ENCODE data around the gene JADE2. TPM values are rescaled to one million over a fixed set of nuclear protein-coding genes. Genes with fewer than 3 reads are reported as not detected.
"Not testable (repeated sequence)": the region's sequence is repeated elsewhere in the genome, so short reads cannot be mapped to it uniquely, and the experiment has no call there.

The JADE2 gene
- total RNA-seq, 6 donors from 2014 or later: 51.5 to 102 (median 69.5) TPM

GRCh38 chr5:134490925-134491271 is 34.6 kb upstream of the JADE2 start:
- Histone ChIP-seq H3K4me1 (no peaks in the 10 kb centered on the region), H3K4me3 (no peak overlapping the region), H3K9me3 (no peaks in the 10 kb centered on the region), H3K27ac (no peak overlapping the region), H3K27me3 (no peaks in the 10 kb centered on the region), H3K36me3 (no peaks in the 10 kb centered on the region)
- no peak for TF ChIP-seq CTCF (IDR thresholded peaks at IDR 0.05)
- TF ChIP-seq POLR2A (IDR thresholded peaks at IDR 0.05): no peak
- TF ChIP-seq EP300 (IDR thresholded peaks at IDR 0.05): no peak
- TF ChIP-seq POLR2AphosphoS5 (IDR thresholded peaks at IDR 0.05): no peak
- 83 to 89% methylated on average over 8 of the region's 8 CpGs for WGBS, 2 donors
- ATAC-seq (ENCODE audit: low FRiP score in 2 of 2): no peak
- no peak for DNase-seq

GRCh38 chr5:134491841-134492442 is 33.5 kb upstream of the JADE2 start:
- H3K27ac ChIP-seq: no peak overlapping the region
- ATAC-seq (ENCODE audit: low FRiP score in 2 of 2): no peak
- no peaks in the 10 kb centered on the region for H3K36me3 ChIP-seq
- WGBS, 2 donors: 95 to 98% methylated on average over 7 to 9 of the region's 9 CpGs
- no peaks in the 10 kb centered on the region for H3K4me1 ChIP-seq
- TF ChIP-seq CTCF (IDR thresholded peaks at IDR 0.05): no peak
- TF ChIP-seq EP300 (IDR thresholded peaks at IDR 0.05): no peak
- TF ChIP-seq POLR2AphosphoS5 (IDR thresholded peaks at IDR 0.05): no peak
- TF ChIP-seq POLR2A (IDR thresholded peaks at IDR 0.05): no peak
- H3K27me3 ChIP-seq: no peaks in the 10 kb centered on the region
- no peak for DNase-seq
- no peaks in the 10 kb centered on the region for H3K9me3 ChIP-seq
- H3K4me3 ChIP-seq: no peak overlapping the region

- no peak for TF ChIP-seq POLR2A (IDR thresholded peaks at IDR 0.05)
- TF ChIP-seq POLR2AphosphoS5 (IDR thresholded peaks at IDR 0.05): no peak
- no peak for TF ChIP-seq CTCF (IDR thresholded peaks at IDR 0.05)
- TF ChIP-seq EP300 (IDR thresholded peaks at IDR 0.05): no peak
Observed at GRCh38 chr5:134492568-134492967, 32.9 kb upstream of the JADE2 start.

GRCh38 chr5:134493461-134494055 is 31.9 kb upstream of the JADE2 start:
- no peak overlapping the region for H3K27ac ChIP-seq
- no peaks in the 10 kb centered on the region for H3K36me3 ChIP-seq
- H3K27me3 ChIP-seq: no peaks in the 10 kb centered on the region
- no peak for ATAC-seq (ENCODE audit: low FRiP score in 2 of 2)
- no peak for DNase-seq
- H3K4me1 ChIP-seq: no peaks in the 10 kb centered on the region
- H3K4me3 ChIP-seq: no peak overlapping the region
- no peaks in the 10 kb centered on the region for H3K9me3 ChIP-seq
- no peak for TF ChIP-seq EP300 (IDR thresholded peaks at IDR 0.05)
- TF ChIP-seq POLR2AphosphoS5 (IDR thresholded peaks at IDR 0.05): no peak
- no peak for TF ChIP-seq POLR2A (IDR thresholded peaks at IDR 0.05)
- TF ChIP-seq CTCF (IDR thresholded peaks at IDR 0.05): no peak
- 86 to 91% methylated on average over 3 to 4 of the region's 4 CpGs for WGBS, 2 donors

More at GRCh38 chr5:134492568-134492967, 32.9 kb upstream of the JADE2 start:
- Histone ChIP-seq H3K4me3 (no peak overlapping the region), H3K9me3 (no peaks in the 10 kb centered on the region), H3K36me3 (no peaks in the 10 kb centered on the region), H3K27ac (no peak overlapping the region), H3K27me3 (no peaks in the 10 kb centered on the region), H3K4me1 (no peaks in the 10 kb centered on the region)
- WGBS, 2 donors: 89 to 92% methylated on average over 6 of the region's 6 CpGs
- ATAC-seq (ENCODE audit: low FRiP score in 2 of 2) (no peak), DNase-seq (no peak)

GRCh38 chr5:134494780-134495179 is 30.7 kb upstream of the JADE2 start:
- WGBS, 2 donors: 67 to 91% methylated on average over 1 of the region's 1 CpG
- H3K9me3 ChIP-seq: no peaks in the 10 kb centered on the region
- ATAC-seq (ENCODE audit: low FRiP score in 2 of 2): no peak

GRCh38 chr5:134499905-134500304 is 25.6 kb upstream of the JADE2 start:
- WGBS, 2 donors: 88 to 89% methylated on average over 6 of the region's 6 CpGs
- not testable (repeated sequence) for H3K4me3 ChIP-seq; H3K36me3 ChIP-seq; H3K27me3 ChIP-seq; H3K27ac ChIP-seq; DNase-seq; ATAC-seq (ENCODE audit: low FRiP score in 2 of 2); H3K9me3 ChIP-seq
- peaks cover 20 to 23% (median 22%) of the 10 kb centered on the region in 4 donors for H3K4me1 ChIP-seq

More at GRCh38 chr5:134494780-134495179, 30.7 kb upstream of the JADE2 start:
- no peaks in the 10 kb centered on the region for H3K36me3 ChIP-seq
- no peak for DNase-seq
- no peaks in the 10 kb centered on the region for H3K27me3 ChIP-seq
- no peak overlapping the region for H3K27ac ChIP-seq
- no peaks in the 10 kb centered on the region for H3K4me1 ChIP-seq
- H3K4me3 ChIP-seq: no peak overlapping the region
- no peak for TF ChIP-seq POLR2A (IDR thresholded peaks at IDR 0.05)

Data from upper lobe of left lung (tissue), 6 donors.